Measurements from ENCODE around the gene CXorf66. TPM values are rescaled to one million over a fixed set of nuclear protein-coding genes. Genes with fewer than 3 reads are reported as not detected.

Gene CXorf66
- total RNA-seq (2016; rRNA removed; fragmentation: Illumina TruSeq; extraction: Trizol) (not detected in 2 replicates), polyA plus RNA-seq (2011; rRNA removed) (not detected in 2 replicates), polyA minus RNA-seq (2011; rRNA and poly(A)+ RNA removed; ENCODE audit: low replicate concordance) (not detected in 2 replicates), Bru-seq, nascent RNA (not detected), BruChase-seq, experiment 1, labeled RNA remaining after a 6-hour chase (not detected), BruChase-seq, experiment 2, labeled RNA remaining after a 2-hour chase (not detected)
- not detected in 2 replicates for total RNA-seq (2016; cell fraction: cytosol; rRNA removed; fragmentation: Illumina TruSeq; extraction: Trizol; ENCODE audit: low read depth)
- total RNA-seq (2016; cell fraction: insoluble cytoplasmic fraction; rRNA removed; fragmentation: Illumina TruSeq; extraction: Trizol) = not detected in 2 replicates
- total RNA-seq (2016; cell fraction: membrane; rRNA removed; fragmentation: Illumina TruSeq; extraction: Trizol) = not detected in 2 replicates
- not detected in 2 replicates for total RNA-seq (2016; cell fraction: nucleus; rRNA removed; fragmentation: Illumina TruSeq; extraction: Trizol)
- polyA plus RNA-seq (2011; cell fraction: cytosol; rRNA removed) = not detected in 2 replicates
- polyA plus RNA-seq (2011; cell fraction: nucleus; rRNA removed) = not detected in 2 replicates
- polyA plus RNA-seq (2012) = not detected in 2 replicates
- not detected in 2 replicates for polyA plus RNA-seq (2016; cell fraction: cytosol; fragmentation: Illumina TruSeq; extraction: Trizol; ENCODE audit: low read depth)
- polyA plus RNA-seq (2016; cell fraction: insoluble cytoplasmic fraction; fragmentation: Illumina TruSeq; extraction: Trizol; ENCODE audit: low read depth) = not detected in 2 replicates
- polyA plus RNA-seq (2016; cell fraction: membrane; fragmentation: Illumina TruSeq; extraction: Trizol; ENCODE audit: low read depth) = not detected in 2 replicates
- polyA plus RNA-seq (2016; cell fraction: nucleus; fragmentation: Illumina TruSeq; extraction: Trizol; ENCODE audit: insufficient read depth, low read depth) = not detected in 2 replicates
- not detected in 2 replicates for polyA minus RNA-seq (2011; cell fraction: cytosol; rRNA and poly(A)+ RNA removed)
- not detected in 2 replicates for polyA minus RNA-seq (2011; cell fraction: nucleus; rRNA and poly(A)+ RNA removed)
- long read RNA-seq, experiment 1 = 0 reads
- long read RNA-seq, experiment 2 = 0 reads

- in situ Hi-C loops (cut with HindIII; ENCODE audit: extremely low pct_ligation_motif_present, low pct_unique_long_range_greater_than_20kb) = no loop called here
- H3K27ac ChIP-seq (ENCODE audit: extremely low read length, insufficient read depth, low read length) = no peak within 1 kb of the TSS
- no peak for ATAC-seq
Measured at GRCh38 chrX:139965421-139965820, at the start of gene CXorf66. CXorf66 (minus strand) TSS chrX:139965521; CDS start chrX:139965496, 25 bp downstream.

GRCh38 chrX:139982856-139983255 is 17.5 kb upstream of the CXorf66 start:
- DNase-seq (ENCODE audit: low spot score) = no peak
- intact Hi-C loops (cut with micrococcal nuclease; ENCODE audit: unreplicated experiment) (no loop called here), in situ Hi-C loops (cut with HindIII; ENCODE audit: extremely low pct_ligation_motif_present, low pct_unique_long_range_greater_than_20kb) (no loop called here)
- WGBS (ENCODE audit: low lambda C conversion rate) = 5% methylated on average over 3 of the region's 3 CpGs
- BruUV-seq (replicated peaks) = no TSS peak
- H4K20me1 ChIP-seq (ENCODE audit: insufficient read depth, low read length) = no peaks in the 10 kb centered on the region
- H3K27ac ChIP-seq (ENCODE audit: extremely low read length, insufficient read depth, low read length) = no peak overlapping the region
- FAIRE-seq = no peak
- POLR2A ChIA-PET = no interaction called here
- no peak overlapping the region for H2AFZ ChIP-seq (ENCODE audit: low read length)
- CTCF ChIA-PET (ENCODE audit: low intra/inter-chr PET ratio, low total read pairs) = no interaction called here
- TF ChIP-seq ZNF766 (CRISPR knock-in tag; IDR thresholded peaks at IDR 0.05; ENCODE audit: borderline replicate concordance) (no peak), TCF7 (IDR thresholded peaks at IDR 0.05; ENCODE audit: low read depth) (no peak), CBFB (CRISPR knock-in tag; IDR thresholded peaks at IDR 0.05) (no peak), ZNF672 (CRISPR knock-in tag; IDR thresholded peaks at IDR 0.05) (no peak), TSC22D2 (CRISPR knock-in tag; IDR thresholded peaks at IDR 0.05; ENCODE audit: borderline replicate concordance) (no peak), CERS6 (CRISPR knock-in tag; IDR thresholded peaks at IDR 0.05) (no peak)
- no peak overlapping the region for H3K4me3 ChIP-seq (replicated peaks in 1 of 3; ENCODE audit: insufficient read depth in 1 of 3, low read depth in 2 of 3, low read length in 3 of 3)
- no peak for ATAC-seq
- no peaks in the 10 kb centered on the region for H3K27me3 ChIP-seq (ENCODE audit: control insufficient read depth in 1 of 2, insufficient read depth in 2 of 2, low read length in 2 of 2)
- H3K79me2 ChIP-seq (ENCODE audit: insufficient read depth, low read length) = no peaks in the 10 kb centered on the region
- no peaks in the 10 kb centered on the region for H3K36me3 ChIP-seq (replicated peaks in 1 of 2; ENCODE audit: control insufficient read depth in 1 of 2, insufficient read depth in 2 of 2, low read length in 2 of 2)
- H3K9ac ChIP-seq (ENCODE audit: insufficient read depth, low read depth, low read length) = no peak overlapping the region
- no peaks in the 10 kb centered on the region for H3K4me1 ChIP-seq (ENCODE audit: insufficient read depth, low read length)
- H3K4me2 ChIP-seq (ENCODE audit: low read depth, low read length) = no peak overlapping the region
- no peaks in the 10 kb centered on the region for H3K9me3 ChIP-seq (ENCODE audit: low read length)

More at GRCh38 chrX:139965421-139965820, at the start of gene CXorf66:
- Histone ChIP-seq H3K4me3 (replicated peaks in 1 of 3; ENCODE audit: insufficient read depth in 1 of 3, low read depth in 2 of 3, low read length in 3 of 3) (no peak within 1 kb of the TSS), H3K36me3 (replicated peaks in 1 of 2; ENCODE audit: control insufficient read depth in 1 of 2, insufficient read depth in 2 of 2, low read length in 2 of 2) (no peaks in the 10 kb centered on the region), H3K9me3 (ENCODE audit: low read length) (no peaks in the 10 kb centered on the region), H3K27me3 (ENCODE audit: control insufficient read depth in 1 of 2, insufficient read depth in 2 of 2, low read length in 2 of 2) (no peaks in the 10 kb centered on the region), H4K20me1 (ENCODE audit: insufficient read depth, low read length) (no peaks in the 10 kb centered on the region), H3K4me2 (ENCODE audit: low read depth, low read length) (no peak within 1 kb of the TSS), H3K79me2 (ENCODE audit: insufficient read depth, low read length) (no peaks in the 10 kb centered on the region), H3K9ac (ENCODE audit: insufficient read depth, low read depth, low read length) (no peak within 1 kb of the TSS), H2AFZ (ENCODE audit: low read length) (no peak within 1 kb of the TSS), H3K4me1 (ENCODE audit: insufficient read depth, low read length) (no peaks in the 10 kb centered on the region)
- POLR2A ChIA-PET = no interaction called here
- intact Hi-C loops (cut with micrococcal nuclease; ENCODE audit: unreplicated experiment) = no loop called here
- no TSS peak for BruUV-seq (replicated peaks)
- WGBS (ENCODE audit: low lambda C conversion rate) = 49% methylated on average over 4 of the region's 7 CpGs
- CTCF ChIA-PET (ENCODE audit: low intra/inter-chr PET ratio, low total read pairs) = no interaction called here
- FAIRE-seq (no peak), DNase-seq (ENCODE audit: low spot score) (no peak)
- TF ChIP-seq ATF7 (IDR thresholded peaks at IDR 0.05) (peak; percentile 22; the same call in 1 of the 2 replicates), ATF7 (CRISPR knock-in tag; IDR thresholded peaks at IDR 0.05) (no peak), MATR3 (CRISPR knock-in tag; IDR thresholded peaks at IDR 0.05) (no peak)
